ENCODE measurements around the gene ALOX5. TPM values are rescaled to one million over a fixed set of nuclear protein-coding genes. Genes with fewer than 3 reads are reported as not detected.
"Not testable (repeated sequence)": the region's sequence is repeated elsewhere in the genome, so short reads cannot be mapped to it uniquely, and the experiment has no call there.

Gene ALOX5
- total RNA-seq, 6 experiments from 2014 or later, result not detected

- Mint-ChIP-seq H3K9me3 (peaks cover 7% of the 10 kb centered on the region), H3K4me1 (ENCODE audit: low read depth) (peaks cover 18% of the 10 kb centered on the region), H3K27ac (no peak overlapping the region), H3K36me3 (ENCODE audit: low read depth) (no peaks in the 10 kb centered on the region), H3K4me3 (no peak overlapping the region), H3K27me3 (ENCODE audit: insufficient read depth) (peaks cover 10% of the 10 kb centered on the region)
- DNase-seq, result no peak
- TF ChIP-seq CTCF (IDR thresholded peaks at IDR 0.05), result no peak
Measured at GRCh38 chr10:45353186-45353585, 20.8 kb upstream of the ALOX5 start.

- peak; percentile 11 for DNase-seq
- Mint-ChIP-seq H3K4me3 (peak overlapping the region; percentile 30; the same call in 1 of the 2 replicates), H3K36me3 (ENCODE audit: low read depth) (no peaks in the 10 kb centered on the region), H3K27ac (peak overlapping the region; percentile 37; the same call in 1 of the 2 replicates), H3K9me3 (no peaks in the 10 kb centered on the region), H3K4me1 (ENCODE audit: low read depth) (peaks cover 18% of the 10 kb centered on the region), H3K27me3 (ENCODE audit: insufficient read depth) (peaks cover 10% of the 10 kb centered on the region)
- TF ChIP-seq CTCF (IDR thresholded peaks at IDR 0.05), result no peak
Measured at GRCh38 chr10:45354261-45354660, 19.8 kb upstream of the ALOX5 start.

- TF ChIP-seq CTCF (IDR thresholded peaks at IDR 0.05), result no peak
- no peak for DNase-seq
- H3K27ac Mint-ChIP-seq, result no peak overlapping the region
- H3K27me3 Mint-ChIP-seq (ENCODE audit: insufficient read depth), result peaks cover 17% of the 10 kb centered on the region
- no peak overlapping the region for H3K4me3 Mint-ChIP-seq
- peaks cover 18% of the 10 kb centered on the region for H3K4me1 Mint-ChIP-seq (ENCODE audit: low read depth)
- no peaks in the 10 kb centered on the region for H3K9me3 Mint-ChIP-seq
- H3K36me3 Mint-ChIP-seq (ENCODE audit: low read depth), result no peaks in the 10 kb centered on the region
Measured at GRCh38 chr10:45355494-45355893, 18.5 kb upstream of the ALOX5 start.

GRCh38 chr10:45358961-45359360 is 15.1 kb upstream of the ALOX5 start:
- H3K4me1 Mint-ChIP-seq (ENCODE audit: low read depth); H3K9me3 Mint-ChIP-seq; H3K27ac Mint-ChIP-seq; H3K36me3 Mint-ChIP-seq (ENCODE audit: low read depth); H3K4me3 Mint-ChIP-seq; DNase-seq: not testable (repeated sequence)
- H3K27me3 Mint-ChIP-seq (ENCODE audit: insufficient read depth), result peaks cover 18% of the 10 kb centered on the region

- not testable (repeated sequence) for H3K36me3 Mint-ChIP-seq (ENCODE audit: low read depth); H3K4me3 Mint-ChIP-seq; H3K9me3 Mint-ChIP-seq; H3K4me1 Mint-ChIP-seq (ENCODE audit: low read depth); DNase-seq; H3K27ac Mint-ChIP-seq
- peaks cover 11% of the 10 kb centered on the region for H3K27me3 Mint-ChIP-seq (ENCODE audit: insufficient read depth)
Measured at GRCh38 chr10:45361983-45362799, 11.8 kb upstream of the ALOX5 start.

- H3K4me3 Mint-ChIP-seq; H3K9me3 Mint-ChIP-seq; DNase-seq; H3K4me1 Mint-ChIP-seq (ENCODE audit: low read depth); H3K36me3 Mint-ChIP-seq (ENCODE audit: low read depth); H3K27ac Mint-ChIP-seq: not testable (repeated sequence)
- peaks cover 16% of the 10 kb centered on the region for H3K27me3 Mint-ChIP-seq (ENCODE audit: insufficient read depth)
Measured at GRCh38 chr10:45367643-45368042, 6.4 kb upstream of the ALOX5 start.

GRCh38 chr10:45368181-45368580 is 5.8 kb upstream of the ALOX5 start:
- Mint-ChIP-seq H3K27me3 (ENCODE audit: insufficient read depth) (peaks cover 21% of the 10 kb centered on the region), H3K4me3 (no peak overlapping the region), H3K4me1 (ENCODE audit: low read depth) (no peaks in the 10 kb centered on the region), H3K9me3 (no peaks in the 10 kb centered on the region), H3K36me3 (ENCODE audit: low read depth) (no peaks in the 10 kb centered on the region), H3K27ac (no peak overlapping the region)
- no peak for DNase-seq
- no peak for TF ChIP-seq CTCF (IDR thresholded peaks at IDR 0.05)
